Fibroblast of the aortic adventitia (primary cell): ENCODE measurements around the gene AMMECR1L. TPM values are rescaled to one million over a fixed set of nuclear protein-coding genes. Genes with fewer than 3 reads are reported as not detected.
"Not testable (repeated sequence)": the region's sequence is repeated elsewhere in the genome, so short reads cannot be mapped to it uniquely, and the experiment has no call there.

Source experiments
- DNase-seq: peaks from one replicate; pipeline ENCODE4 v3.0.0-alpha.2; 2010; ENCODE audit warnings: low read depth
- H3K4me3 ChIP-seq: 2 replicates; pipeline ENCODE4 v1.5.1; 2011; ENCODE audit warnings: low read depth, mild to moderate bottlenecking, control low read depth, low read length, moderate library complexity
- total RNA-seq: library from RNA; depleted of rRNA; stranded (reverse); fragments of >200 nt; gene quantifications from 2 replicates; pipeline ENCODE4 v1.2.3, GENCODE V29; 2012; ENCODE audit warnings: low replicate concordance
- TF ChIP-seq, protein P1 (sequence below): IDR thresholded peaks from 2 replicates; pipeline ENCODE4 v1.5.1; 2011; ENCODE audit warnings: mild to moderate bottlenecking, low read length, control low read depth, inconsistent platforms; ENCODE audit not compliant: insufficient read depth

The AMMECR1L gene
- total RNA-seq, 1 donor = 12.4 TPM

DNA sequence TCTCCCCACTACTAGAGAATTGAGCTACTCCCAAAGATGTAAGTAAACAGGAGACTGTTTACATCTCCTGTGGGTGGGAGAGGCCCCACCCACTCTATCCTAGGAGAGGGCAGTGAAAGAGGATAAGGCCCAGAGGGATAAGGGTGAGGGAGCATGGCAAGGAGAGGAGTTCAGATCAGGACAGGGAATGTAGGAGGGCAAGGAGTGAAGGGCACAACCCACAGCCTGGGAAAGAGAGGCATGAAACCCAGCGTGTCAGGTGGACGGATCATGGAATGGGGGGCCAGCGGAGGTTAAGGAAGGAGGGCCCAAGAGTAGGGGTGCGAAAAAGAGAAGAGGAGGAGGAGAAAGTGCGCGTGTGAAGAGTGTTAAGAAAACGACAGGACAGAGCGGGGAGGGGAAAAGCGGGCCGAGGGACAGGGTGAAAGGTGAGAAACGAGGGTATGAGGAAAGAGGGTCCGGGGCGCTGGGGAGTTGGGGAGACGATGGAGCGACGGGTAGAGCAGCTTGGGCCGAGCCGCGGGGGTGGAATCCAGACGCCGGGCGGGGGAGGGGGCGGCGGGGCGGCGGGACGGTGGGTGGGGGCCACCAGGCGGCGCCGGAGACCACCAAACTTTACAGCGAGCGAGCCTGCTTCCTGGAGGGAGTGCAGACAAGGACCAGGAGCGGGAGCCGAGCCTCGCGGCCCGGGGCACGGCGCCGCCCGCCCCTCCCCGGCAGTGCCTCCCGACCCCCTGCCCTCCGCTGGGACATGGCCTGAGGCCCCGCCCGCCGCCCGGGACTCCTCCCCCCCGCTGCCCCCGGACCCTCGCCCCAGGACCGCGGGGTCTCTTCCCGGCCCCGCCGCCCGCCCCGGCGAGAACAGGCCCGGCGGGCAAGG is 655 bp downstream of the AMMECR1L start:
- peak overlapping the region; percentile 75 for H3K4me3 ChIP-seq
- TF ChIP-seq, protein P1, sequence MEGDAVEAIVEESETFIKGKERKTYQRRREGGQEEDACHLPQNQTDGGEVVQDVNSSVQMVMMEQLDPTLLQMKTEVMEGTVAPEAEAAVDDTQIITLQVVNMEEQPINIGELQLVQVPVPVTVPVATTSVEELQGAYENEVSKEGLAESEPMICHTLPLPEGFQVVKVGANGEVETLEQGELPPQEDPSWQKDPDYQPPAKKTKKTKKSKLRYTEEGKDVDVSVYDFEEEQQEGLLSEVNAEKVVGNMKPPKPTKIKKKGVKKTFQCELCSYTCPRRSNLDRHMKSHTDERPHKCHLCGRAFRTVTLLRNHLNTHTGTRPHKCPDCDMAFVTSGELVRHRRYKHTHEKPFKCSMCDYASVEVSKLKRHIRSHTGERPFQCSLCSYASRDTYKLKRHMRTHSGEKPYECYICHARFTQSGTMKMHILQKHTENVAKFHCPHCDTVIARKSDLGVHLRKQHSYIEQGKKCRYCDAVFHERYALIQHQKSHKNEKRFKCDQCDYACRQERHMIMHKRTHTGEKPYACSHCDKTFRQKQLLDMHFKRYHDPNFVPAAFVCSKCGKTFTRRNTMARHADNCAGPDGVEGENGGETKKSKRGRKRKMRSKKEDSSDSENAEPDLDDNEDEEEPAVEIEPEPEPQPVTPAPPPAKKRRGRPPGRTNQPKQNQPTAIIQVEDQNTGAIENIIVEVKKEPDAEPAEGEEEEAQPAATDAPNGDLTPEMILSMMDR = peak; percentile 4
- DNase-seq = not testable (repeated sequence)

DNA sequence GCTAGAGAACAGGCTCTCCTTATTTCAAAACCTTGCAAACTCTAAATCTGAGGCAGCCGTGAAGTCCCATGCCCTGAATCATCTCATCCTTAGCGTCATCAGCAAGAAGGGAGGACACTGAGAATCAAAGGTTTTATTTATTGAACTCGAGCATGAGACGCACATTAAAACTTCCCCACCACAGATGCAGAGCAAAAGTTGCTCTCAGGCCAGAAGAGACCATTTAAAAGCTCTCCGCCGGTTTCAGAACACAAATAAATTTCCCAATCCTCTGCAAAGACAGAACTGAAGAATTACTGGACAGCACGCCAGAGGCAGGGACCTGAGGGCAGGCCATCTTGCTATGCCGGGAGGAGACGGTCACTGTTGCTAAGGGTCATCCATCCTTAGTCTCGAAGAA is 1.3 kb downstream of the AMMECR1L start:
- peak; percentile 67 for DNase-seq
- TF ChIP-seq, protein P1 = no peak
- peak overlapping the region; percentile 75 for H3K4me3 ChIP-seq

DNA sequence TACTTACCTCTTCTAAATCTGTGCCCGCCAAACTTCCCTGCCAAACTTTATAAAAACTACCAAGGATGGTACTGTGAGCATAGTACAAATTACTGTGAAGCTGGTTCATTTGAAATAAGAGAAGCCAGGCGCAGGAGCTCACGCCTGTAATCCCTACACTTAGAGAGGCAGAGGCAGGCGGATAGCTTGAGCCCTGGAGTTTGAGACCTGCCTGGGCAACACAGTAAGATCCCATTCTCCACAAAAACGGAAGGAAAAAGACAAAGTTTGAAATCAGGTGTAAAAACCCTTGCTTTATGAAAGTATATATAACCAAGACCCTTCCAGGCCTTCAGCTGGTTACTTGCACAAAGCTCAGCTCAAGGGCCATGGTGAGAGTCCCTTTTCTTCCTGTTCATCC is 5.9 kb downstream of the AMMECR1L start:
- H3K4me3 ChIP-seq = no peak overlapping the region
- TF ChIP-seq, protein P1 = no peak
- DNase-seq = no peak

DNA sequence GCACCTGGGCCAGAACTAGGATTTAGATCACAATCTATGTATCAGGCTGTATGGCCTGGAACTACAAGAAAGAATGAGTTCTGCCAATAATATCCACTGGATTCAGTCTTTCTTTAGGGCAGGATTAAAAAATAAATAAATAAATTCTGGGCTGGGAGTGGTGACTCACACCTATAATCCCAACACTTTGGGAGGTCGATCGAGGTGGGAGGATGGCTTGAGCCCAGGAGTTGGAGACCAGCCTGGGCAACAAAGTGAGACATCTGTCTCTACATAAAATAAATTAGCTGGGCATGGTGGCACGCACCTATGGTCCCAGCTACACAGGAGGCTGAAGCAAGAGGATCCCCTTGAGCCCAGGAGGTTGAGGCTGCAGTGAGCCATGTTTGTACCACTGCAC is 8.1 kb downstream of the AMMECR1L start:
- TF ChIP-seq, protein P1 = no peak
- H3K4me3 ChIP-seq = no peak overlapping the region
- no peak for DNase-seq

DNA sequence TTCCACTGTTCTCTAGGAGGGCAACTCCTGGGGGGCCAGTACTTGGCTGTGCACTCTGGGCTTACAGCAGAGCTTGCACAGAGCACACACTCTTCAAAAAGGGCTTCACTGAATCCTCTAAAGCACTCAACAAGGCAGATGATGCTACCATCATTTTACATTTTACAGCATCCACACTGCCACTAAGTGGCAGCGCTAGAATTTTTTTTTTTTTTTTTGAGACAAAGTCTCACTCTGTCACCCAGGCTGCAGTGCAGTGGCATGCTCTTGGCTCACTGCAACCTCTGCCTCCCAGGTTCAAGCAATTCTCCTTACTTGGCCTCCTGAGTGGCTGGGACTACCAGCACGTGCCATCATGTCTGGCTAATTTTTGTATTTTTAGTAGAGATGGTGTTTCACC is 8.6 kb downstream of the AMMECR1L start:
- TF ChIP-seq, protein P1 = no peak
- H3K4me3 ChIP-seq = no peak overlapping the region
- no peak for DNase-seq

DNA sequence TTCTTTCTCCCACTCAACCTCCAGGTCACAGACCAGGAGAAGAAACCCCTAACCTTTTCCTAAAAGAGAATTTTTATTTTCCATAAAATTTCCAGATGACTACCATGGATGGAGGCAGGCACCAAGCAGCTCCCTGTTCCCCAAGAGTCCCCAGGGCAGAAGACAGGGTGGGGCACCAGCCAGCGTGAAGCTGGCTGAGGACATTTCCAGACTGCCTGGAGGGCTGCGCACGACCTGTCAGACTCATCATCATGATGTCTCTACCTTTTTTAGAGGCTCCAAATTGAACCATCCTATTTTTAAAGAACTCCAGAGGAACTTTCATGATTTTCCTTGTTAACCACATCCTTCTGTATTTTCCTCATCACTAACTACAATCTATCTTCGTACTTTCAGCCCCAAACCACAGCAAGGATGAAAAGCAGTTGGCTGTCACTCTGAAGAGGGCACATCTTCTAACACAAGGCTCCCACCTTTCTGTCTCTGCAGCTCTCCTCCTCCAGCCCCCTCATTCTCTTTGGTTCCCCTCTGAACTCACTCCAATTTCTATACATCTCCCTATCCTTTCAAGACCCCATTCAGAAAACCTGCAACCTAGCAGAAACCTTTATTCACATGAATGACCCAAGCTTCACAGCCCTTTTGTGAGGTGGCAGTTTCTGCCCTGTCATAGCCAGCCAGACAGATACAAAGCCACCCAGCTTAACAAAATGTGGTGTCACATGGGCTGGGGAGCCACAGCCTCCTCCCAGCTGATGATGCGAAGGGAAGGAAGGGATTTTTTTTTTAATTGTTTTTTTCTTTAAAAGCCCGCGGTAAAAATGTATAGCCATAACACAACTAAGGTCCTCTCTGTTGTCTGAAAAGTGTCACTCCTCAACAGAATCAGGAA is 11.1 kb downstream of the AMMECR1L start:
- TF ChIP-seq, protein P1 = no peak
- DNase-seq = no peak
- no peak overlapping the region for H3K4me3 ChIP-seq
